Fibroblast of lung (primary cell): ENCODE results near the gene TMPRSS5. TPM values are rescaled to one million over a fixed set of nuclear protein-coding genes. Genes with fewer than 3 reads are reported as not detected.

Experiments
- DNase-seq, 2 donors: peaks; one replicate each; pipeline versions ENCODE4 v3.0.0 to v3.0.0-alpha.2; 2010; ENCODE audit warnings: low read depth in 2 of 2
- H2AFZ ChIP-seq: 2 replicates; pipeline ENCODE4 v1.5.1; 2012; ENCODE audit warnings: low read length, control low read depth, inconsistent platforms
- H3K27ac ChIP-seq: 2 replicates; pipeline ENCODE4 v1.5.1; 2011; ENCODE audit warnings: low read length, control low read depth; ENCODE audit not compliant: insufficient read depth
- H3K27me3 ChIP-seq: 2 replicates; pipeline ENCODE4 v1.5.1; 2011; ENCODE audit warnings: mild to moderate bottlenecking, low read length; ENCODE audit not compliant: control insufficient read depth, insufficient read depth
- H3K36me3 ChIP-seq: 2 replicates; pipeline ENCODE4 v1.5.1; 2011; ENCODE audit warnings: low read length; ENCODE audit not compliant: control insufficient read depth, insufficient read depth
- H3K4me1 ChIP-seq: 2 replicates; pipeline ENCODE4 v1.5.1; 2011; ENCODE audit warnings: low read length; ENCODE audit not compliant: control insufficient read depth, insufficient read depth; ENCODE audit errors: extremely low read depth
- H3K4me2 ChIP-seq: 2 replicates; pipeline ENCODE4 v1.5.1; 2011; ENCODE audit warnings: low read length, control low read depth; ENCODE audit not compliant: insufficient read depth; ENCODE audit errors: extremely low read depth
- H3K4me3 ChIP-seq, 4 experiments: fragments of 200-600 bp in 1 of 4; sonication (generic) in 1 of 4; replicated peaks in 1 of 4; 2 replicates each; pipeline ENCODE4 v1.5.1; 2011 to 2016; ENCODE audit warnings: low read length in 4 of 4, low read depth in 3 of 4, mild to moderate bottlenecking in 3 of 4, control low read depth in 2 of 4, inconsistent platforms in 1 of 4, mixed read lengths in 1 of 4; ENCODE audit not compliant: insufficient read depth in 1 of 4; ENCODE audit errors: control extremely low read depth in 1 of 4
- H3K79me2 ChIP-seq: 2 replicates; pipeline ENCODE4 v1.5.1; 2012; ENCODE audit warnings: mild to moderate bottlenecking, low read length, inconsistent platforms; ENCODE audit not compliant: control insufficient read depth, insufficient read depth
- H3K9ac ChIP-seq: 2 replicates; pipeline ENCODE4 v1.5.1; 2011; ENCODE audit warnings: mild to moderate bottlenecking, low read length, control low read depth; ENCODE audit not compliant: insufficient read depth
- H3K9me3 ChIP-seq: 2 replicates; pipeline ENCODE4 v1.5.1; 2012; ENCODE audit warnings: low read depth, low read length; ENCODE audit not compliant: control insufficient read depth, insufficient read depth
- H4K20me1 ChIP-seq: 2 replicates; pipeline ENCODE4 v1.5.1; 2011; ENCODE audit warnings: low read length; ENCODE audit not compliant: control insufficient read depth, insufficient read depth; ENCODE audit errors: extremely low read depth
- CTCF ChIP-seq, 2 donors: IDR thresholded peaks in 1 of 2; conservative IDR thresholded peaks in 1 of 2; 1 replicate in 1 of 2; 2 replicates in 1 of 2; pipeline ENCODE4 v1.5.1; 2011 to 2012; ENCODE audit warnings: low read length in 2 of 2, control low read depth in 1 of 2, inconsistent platforms in 1 of 2, low read depth in 1 of 2, mild to moderate bottlenecking in 1 of 2
- EZH2 ChIP-seq: IDR thresholded peaks from 2 replicates; pipeline ENCODE4 v1.5.1; 2012; ENCODE audit warnings: low read length, control low read depth, mild to moderate bottlenecking; ENCODE audit errors: missing control alignments
- polyA plus RNA-seq, 2 donors: library from polyadenylated mRNA; depleted of rRNA in 1 of 2; stranded (reverse) in 1 of 2; unstranded in 1 of 2; fragments of >200 nt; gene quantifications; 2 replicates each; pipeline ENCODE4 v1.2.1, GENCODE V29; 2011 to 2012; ENCODE audit warnings: missing spikeins in 1 of 2
- total RNA-seq: library from RNA; depleted of rRNA; stranded (reverse); fragments of >200 nt; gene quantifications from 2 replicates; pipeline ENCODE4 v1.2.1, GENCODE V29; 2014

TMPRSS5 gene
- total and polyA plus RNA-seq, 2 donors (not counting 1 experiment from before 2014, with no cell fraction given) = 0.08 to 0.17 TPM

GRCh38 chr11:113701491-113701890 lies 4.6 kb downstream of the TMPRSS5 start:
- no peaks in the 10 kb centered on the region for H4K20me1 ChIP-seq
- H3K4me3 ChIP-seq = no peak overlapping the region
- no peaks in the 10 kb centered on the region for H3K79me2 ChIP-seq
- H3K9me3 ChIP-seq = no peaks in the 10 kb centered on the region
- no peak for DNase-seq
- H2AFZ ChIP-seq = no peak overlapping the region
- TF ChIP-seq EZH2 = no peak
- no peak for TF ChIP-seq CTCF (conservative IDR thresholded peaks at IDR 0.05 in 1 of 2, IDR thresholded peaks at IDR 0.05 in 1 of 2; ENCODE audit: low read depth in 1 of 2, low read length in 2 of 2)
- H3K4me1 ChIP-seq = no peaks in the 10 kb centered on the region
- no peak overlapping the region for H3K9ac ChIP-seq
- H3K27ac ChIP-seq = no peak overlapping the region
- no peaks in the 10 kb centered on the region for H3K27me3 ChIP-seq
- H3K36me3 ChIP-seq = no peaks in the 10 kb centered on the region
- H3K4me2 ChIP-seq = no peak overlapping the region

GRCh38 chr11:113698515-113698914 lies 7.6 kb downstream of the TMPRSS5 start:
- Histone ChIP-seq H3K36me3 (no peaks in the 10 kb centered on the region), H3K9ac (no peak overlapping the region), H3K4me2 (no peak overlapping the region), H4K20me1 (no peaks in the 10 kb centered on the region), H3K4me1 (no peaks in the 10 kb centered on the region), H3K4me3 (no peak overlapping the region), H3K79me2 (no peaks in the 10 kb centered on the region), H3K27ac (no peak overlapping the region), H2AFZ (no peak overlapping the region), H3K9me3 (no peaks in the 10 kb centered on the region), H3K27me3 (no peaks in the 10 kb centered on the region)
- no peak for TF ChIP-seq CTCF (conservative IDR thresholded peaks at IDR 0.05 in 1 of 2, IDR thresholded peaks at IDR 0.05 in 1 of 2; ENCODE audit: low read depth in 1 of 2, low read length in 2 of 2)
- TF ChIP-seq EZH2 = no peak
- no peak for DNase-seq

GRCh38 chr11:113697756-113698407 lies 8.2 kb downstream of the TMPRSS5 start:
- no peaks in the 10 kb centered on the region for H3K9me3 ChIP-seq
- peak in 1 of 2 donors; percentile 51 for DNase-seq
- H3K4me1 ChIP-seq = no peaks in the 10 kb centered on the region
- H2AFZ ChIP-seq = no peak overlapping the region
- no peak overlapping the region for H3K4me3 ChIP-seq
- TF ChIP-seq CTCF (conservative IDR thresholded peaks at IDR 0.05 in 1 of 2, IDR thresholded peaks at IDR 0.05 in 1 of 2; ENCODE audit: low read depth in 1 of 2, low read length in 2 of 2) (no peak), EZH2 (no peak)
- no peaks in the 10 kb centered on the region for H3K27me3 ChIP-seq
- H4K20me1 ChIP-seq = no peaks in the 10 kb centered on the region
- no peak overlapping the region for H3K9ac ChIP-seq
- no peak overlapping the region for H3K27ac ChIP-seq
- no peaks in the 10 kb centered on the region for H3K36me3 ChIP-seq
- H3K79me2 ChIP-seq = no peaks in the 10 kb centered on the region
- H3K4me2 ChIP-seq = no peak overlapping the region
